ENCODE results near the gene WDR62.

DNA sequence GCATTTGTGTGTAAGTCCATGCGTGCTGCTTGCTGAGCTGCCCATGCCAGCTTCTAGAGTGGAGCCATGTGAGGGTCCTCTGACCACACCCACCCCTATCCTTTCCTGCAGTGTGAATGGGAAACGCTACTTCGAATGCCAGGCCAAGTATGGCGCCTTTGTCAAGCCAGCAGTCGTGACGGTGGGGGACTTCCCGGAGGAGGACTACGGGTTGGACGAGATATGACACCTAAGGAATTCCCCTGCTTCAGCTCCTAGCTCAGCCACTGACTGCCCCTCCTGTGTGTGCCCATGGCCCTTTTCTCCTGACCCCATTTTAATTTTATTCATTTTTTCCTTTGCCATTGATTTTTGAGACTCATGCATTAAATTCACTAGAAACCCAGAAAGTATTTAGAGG, 70.9 kb downstream of the WDR62 start:
- TF ChIP-seq, protein P1, sequence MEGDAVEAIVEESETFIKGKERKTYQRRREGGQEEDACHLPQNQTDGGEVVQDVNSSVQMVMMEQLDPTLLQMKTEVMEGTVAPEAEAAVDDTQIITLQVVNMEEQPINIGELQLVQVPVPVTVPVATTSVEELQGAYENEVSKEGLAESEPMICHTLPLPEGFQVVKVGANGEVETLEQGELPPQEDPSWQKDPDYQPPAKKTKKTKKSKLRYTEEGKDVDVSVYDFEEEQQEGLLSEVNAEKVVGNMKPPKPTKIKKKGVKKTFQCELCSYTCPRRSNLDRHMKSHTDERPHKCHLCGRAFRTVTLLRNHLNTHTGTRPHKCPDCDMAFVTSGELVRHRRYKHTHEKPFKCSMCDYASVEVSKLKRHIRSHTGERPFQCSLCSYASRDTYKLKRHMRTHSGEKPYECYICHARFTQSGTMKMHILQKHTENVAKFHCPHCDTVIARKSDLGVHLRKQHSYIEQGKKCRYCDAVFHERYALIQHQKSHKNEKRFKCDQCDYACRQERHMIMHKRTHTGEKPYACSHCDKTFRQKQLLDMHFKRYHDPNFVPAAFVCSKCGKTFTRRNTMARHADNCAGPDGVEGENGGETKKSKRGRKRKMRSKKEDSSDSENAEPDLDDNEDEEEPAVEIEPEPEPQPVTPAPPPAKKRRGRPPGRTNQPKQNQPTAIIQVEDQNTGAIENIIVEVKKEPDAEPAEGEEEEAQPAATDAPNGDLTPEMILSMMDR (conservative IDR thresholded peaks at IDR 0.05; ENCODE audit: low read length), result no peak
- TF ChIP-seq EZH2phosphoT487 (IDR thresholded peaks at IDR 0.05; ENCODE audit: borderline replicate concordance), result no peak
